GM18907 (cell line): Measurements from ENCODE around the gene GOLGA3.
"Not testable (repeated sequence)": the region's sequence is repeated elsewhere in the genome, so short reads cannot be mapped to it uniquely, and the experiment has no call there.

ENCODE experiments used
- ATAC-seq: cut with Tn5 transposase; IDR thresholded peaks from one replicate; pipeline ENCODE4 v1.9.1; 2021; ENCODE audit warnings: mild to moderate bottlenecking, moderate library complexity; ENCODE audit not compliant: unreplicated experiment

Gene GOLGA3

DNA sequence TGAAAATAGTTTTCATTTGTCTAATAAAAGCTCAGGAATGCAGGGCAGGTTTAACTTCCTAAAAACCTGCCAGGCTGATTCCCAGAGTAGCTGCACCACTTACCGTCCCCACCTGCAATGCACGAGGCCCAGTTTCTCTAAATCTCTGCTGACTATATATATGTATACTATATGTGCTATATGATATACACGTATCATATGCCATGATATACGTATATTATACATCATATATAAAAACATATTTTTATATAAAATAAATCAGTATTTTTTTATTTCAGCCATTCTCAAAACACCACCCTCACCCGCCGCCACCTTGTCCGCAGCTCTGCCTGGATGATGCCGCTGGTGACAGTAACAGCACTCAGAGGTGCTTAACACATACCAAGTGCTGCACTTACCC, 69.3 kb downstream of the GOLGA3 start:
- ATAC-seq: no peak

GRCh38 chr12:132758825-132759224, 69.8 kb downstream of the GOLGA3 start:
- ATAC-seq: not testable (repeated sequence)

GRCh38 chr12:132754160-132754932, 74.3 kb downstream of the GOLGA3 start:
- no peak for ATAC-seq

- not testable (repeated sequence) for ATAC-seq
Observed at GRCh38 chr12:132753670-132754069, 75.0 kb downstream of the GOLGA3 start.

DNA sequence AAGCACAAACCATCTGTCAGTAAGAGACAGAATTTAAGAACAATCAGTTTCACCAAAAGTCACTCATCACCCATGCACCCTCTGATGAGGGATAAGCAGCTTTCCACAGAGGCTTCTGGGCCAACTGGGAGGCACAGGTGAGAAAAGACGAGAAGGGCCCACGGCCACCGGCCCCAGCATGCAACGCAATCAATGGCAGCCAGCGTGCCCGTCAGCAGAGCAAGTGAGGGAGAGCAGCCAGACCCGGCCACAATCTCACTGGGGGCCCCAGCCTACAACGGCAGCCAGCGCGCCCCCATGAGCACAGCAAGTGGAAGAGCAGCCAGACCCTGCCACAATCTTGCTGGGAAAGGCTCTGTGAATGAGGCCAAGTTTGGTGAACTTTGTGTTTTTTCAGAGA, 80.3 kb downstream of the GOLGA3 start:
- no peak for ATAC-seq

- ATAC-seq: no peak
Observed at GRCh38 chr12:132747896-132748295, 80.8 kb downstream of the GOLGA3 start.

- ATAC-seq: no peak
Observed at GRCh38 chr12:132747395-132747794, 81.3 kb downstream of the GOLGA3 start.

GRCh38 chr12:132746613-132747012, 82.1 kb downstream of the GOLGA3 start:
- ATAC-seq: no peak

DNA sequence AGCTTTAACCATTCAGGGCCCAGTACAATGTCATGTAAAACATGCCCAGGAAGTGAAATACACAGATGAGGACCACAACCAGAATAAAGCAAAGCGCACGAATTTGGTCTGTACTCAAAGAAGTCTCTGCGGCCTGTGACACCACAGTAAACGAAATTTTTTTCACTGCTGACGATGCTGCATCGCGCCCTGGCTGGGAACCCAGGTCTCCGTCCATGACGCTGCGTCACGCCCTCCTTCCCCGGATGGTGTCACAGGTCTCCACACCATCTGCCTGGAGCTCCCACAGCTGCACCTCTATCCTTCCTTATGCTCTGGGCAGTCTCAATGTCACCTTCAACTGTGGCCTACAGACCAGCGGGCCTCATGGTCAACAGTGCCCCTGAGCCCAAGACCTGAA, 84.8 kb downstream of the GOLGA3 start:
- no peak for ATAC-seq

- no peak for ATAC-seq
Observed at GRCh38 chr12:132741620-132742019, 87.0 kb downstream of the GOLGA3 start.

DNA sequence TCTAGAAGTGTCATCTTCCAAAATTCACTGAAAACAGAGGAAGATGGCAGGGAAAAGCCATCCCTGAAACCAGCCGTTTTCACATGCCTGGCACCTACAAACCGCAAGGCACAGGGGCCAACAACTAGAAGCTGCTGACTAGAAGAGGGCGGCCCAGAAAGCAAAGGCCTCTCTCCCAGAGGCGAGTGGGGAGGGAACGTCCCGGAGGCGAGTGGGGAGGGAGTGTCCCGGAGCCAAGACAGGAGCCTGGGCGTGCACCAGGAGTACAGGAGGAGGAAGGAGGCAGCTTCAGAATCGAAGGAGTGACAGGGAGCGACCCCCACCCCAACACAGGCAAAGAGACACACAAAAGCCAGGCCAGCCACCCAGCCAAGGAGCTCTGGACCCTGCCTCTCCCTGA, 88.0 kb downstream of the GOLGA3 start:
- no peak for ATAC-seq

DNA sequence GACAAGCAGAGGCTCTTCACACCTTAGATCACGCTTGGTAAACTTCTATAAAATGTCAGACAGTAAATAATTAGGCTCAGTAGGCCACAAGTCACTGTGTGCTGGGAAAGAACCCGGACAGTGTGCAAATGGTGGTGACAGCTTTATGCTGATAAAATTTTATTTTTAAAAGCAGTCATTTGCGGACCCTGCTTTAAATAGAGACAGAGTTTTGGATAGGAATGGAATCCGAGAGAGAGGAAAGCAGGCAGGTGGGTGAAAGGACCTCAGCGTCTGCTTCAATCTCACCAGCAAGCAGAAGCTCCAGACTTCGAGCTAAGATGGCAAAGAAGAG, 88.4 kb downstream of the GOLGA3 start:
- ATAC-seq: no peak

- no peak for ATAC-seq
Observed at GRCh38 chr12:132739600-132740312, 88.9 kb downstream of the GOLGA3 start.

- ATAC-seq: no peak
Observed at GRCh38 chr12:132736913-132737312, 91.8 kb downstream of the GOLGA3 start.

DNA sequence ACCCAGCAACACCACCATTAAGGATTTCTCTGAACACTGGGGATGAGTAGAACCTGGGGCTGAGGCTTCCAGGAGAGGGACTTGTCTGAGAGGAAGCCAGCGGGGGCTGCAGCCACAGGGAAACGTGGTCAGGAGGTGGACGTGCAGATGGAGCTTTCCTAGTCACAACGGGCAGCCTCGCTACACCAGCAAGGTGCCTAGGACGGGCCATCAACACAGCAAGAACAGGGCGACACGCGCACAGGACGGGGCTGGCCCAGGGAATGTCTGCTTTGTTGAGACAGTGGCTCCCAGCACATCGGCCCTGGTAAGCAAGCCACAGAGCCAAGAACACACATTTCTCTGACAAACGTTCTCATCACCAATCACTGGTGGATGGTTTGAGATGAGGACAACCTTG, 92.3 kb downstream of the GOLGA3 start:
- no peak for ATAC-seq

- ATAC-seq: no peak
Observed at GRCh38 chr12:132735496-132735895, 93.2 kb downstream of the GOLGA3 start.

DNA sequence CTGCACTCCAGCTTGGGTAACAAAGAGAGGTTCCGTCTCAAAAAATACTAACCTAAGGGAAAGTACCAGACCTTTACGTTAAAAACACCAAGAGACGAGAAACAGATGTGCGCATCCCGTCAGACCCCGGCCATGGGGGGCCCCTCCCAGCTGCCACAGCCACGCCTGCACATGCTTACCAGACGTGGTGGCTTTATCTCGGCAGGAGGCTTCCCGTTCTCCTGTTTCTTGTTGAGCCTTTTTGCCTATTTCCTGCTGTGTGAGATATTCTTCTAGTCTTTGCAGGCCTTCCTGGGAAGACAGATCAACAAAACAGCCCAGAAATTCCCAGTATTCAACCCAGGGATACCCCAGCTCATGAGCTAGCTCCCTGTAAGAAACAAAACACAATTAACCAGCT, 94.5 kb downstream of the GOLGA3 start:
- ATAC-seq: no peak

DNA sequence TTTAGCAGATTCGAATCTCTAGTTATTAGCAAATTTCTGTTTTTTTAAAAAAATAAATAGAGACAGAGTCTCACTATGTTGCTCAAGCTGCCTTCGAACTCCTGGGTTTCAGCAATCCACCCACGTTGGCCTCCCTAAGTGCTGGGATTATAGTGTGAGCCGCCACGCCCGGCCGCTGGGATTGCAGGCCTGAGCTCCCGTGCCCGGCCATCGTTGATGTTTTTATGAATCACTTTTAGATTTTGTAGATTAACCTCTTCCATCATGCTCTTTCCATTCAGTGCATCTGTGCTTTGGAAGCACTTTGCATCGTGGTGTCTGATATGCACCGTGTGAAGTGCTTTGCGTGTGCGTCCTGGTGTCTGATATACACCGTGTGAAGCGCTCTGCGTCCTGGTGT, 97.1 kb downstream of the GOLGA3 start:
- no peak for ATAC-seq

- ATAC-seq: no peak
Observed at GRCh38 chr12:132730353-132730752, 98.3 kb downstream of the GOLGA3 start.

GRCh38 chr12:132729541-132730320, 98.9 kb downstream of the GOLGA3 start:
- ATAC-seq: no peak

- no peak for ATAC-seq
Observed at GRCh38 chr12:132728502-132728901, 100.2 kb downstream of the GOLGA3 start.
